Measurements from ENCODE around the gene CFB. TPM values are rescaled to one million over a fixed set of nuclear protein-coding genes. Genes with fewer than 3 reads are reported as not detected.

The CFB gene
- polyA plus RNA-seq, 1 of the 3 experiments (the other 2 are of a cell fraction), result 42.1 TPM

GRCh38 chr6:31952140-31952805, 6.4 kb downstream of the CFB start:
- H4K20me1 ChIP-seq (ENCODE audit: insufficient read depth), result no peaks in the 10 kb centered on the region
- WGBS (ENCODE audit: low lambda C conversion rate), result 22% methylated on average over 4 of the region's 5 CpGs
- no peaks in the 10 kb centered on the region for H3K9me2 ChIP-seq
- no peak overlapping the region for H3K4me3 ChIP-seq (ENCODE audit: low read depth in 2 of 2, low read length in 1 of 2)
- H3K9ac ChIP-seq, result no peak overlapping the region
- H3K4me2 ChIP-seq, result no peak overlapping the region
- ChIA-PET POLR2A (interaction anchor here (0.6 to 2.2 kb wide), 4 partner anchors 10 to 100 kb away, joined by 3 to 7 read pairs (median 5); partner anchors contain the start of gene DXO), CTCF (interaction anchor here (0.7 to 4.5 kb wide), 23 partner anchors 9 to 272 kb away, joined by 3 to 29 read pairs (median 7); partner anchors contain the start of genes DDAH2, DXO, EHMT2 and LY6G5C)
- DNase-seq, result peak; percentile 75
- peaks cover 29 to 57% of the 10 kb centered on the region in 2 experiments for H3K36me3 ChIP-seq (replicated peaks in 1 of 2; ENCODE audit: control insufficient read depth in 1 of 2, insufficient read depth in 2 of 2, low read length in 1 of 2)
- H3K79me2 ChIP-seq (ENCODE audit: insufficient read depth), result peaks cover 8% of the 10 kb centered on the region; the same call in 1 of the 2 replicates
- H3K4me1 ChIP-seq (ENCODE audit: control insufficient read depth in 1 of 2, insufficient read depth in 2 of 2, low read depth in 1 of 2, low read length in 1 of 2), result no peaks in the 10 kb centered on the region; a peak in 1 of 4 replicates
- H3F3A ChIP-seq (replicated peaks; ENCODE audit: insufficient read depth), result peaks cover 20% of the 10 kb centered on the region
- no peaks in the 10 kb centered on the region for H3K9me3 ChIP-seq
- no peak overlapping the region for H2AFZ ChIP-seq (ENCODE audit: low read depth)
- TF ChIP-seq CHD2 (IDR thresholded peaks at IDR 0.05; ENCODE audit: low read length, partially characterized antibody) (no peak), SMC3 (IDR thresholded peaks at IDR 0.05; ENCODE audit: low read depth, low read length) (peak; percentile 77), PBX3 (IDR thresholded peaks at IDR 0.05) (0 out of 2 replicates have a peak, but pooled peaks have one; percentile 18), CTCF (IDR thresholded peaks at IDR 0.05) (peak; percentile 90), MXI1 (IDR thresholded peaks at IDR 0.05; ENCODE audit: low read depth, low read length) (no peak), RAD21 (IDR thresholded peaks at IDR 0.05; ENCODE audit: low read length) (peak; percentile 67)
- TF ChIP-seq, protein P1, sequence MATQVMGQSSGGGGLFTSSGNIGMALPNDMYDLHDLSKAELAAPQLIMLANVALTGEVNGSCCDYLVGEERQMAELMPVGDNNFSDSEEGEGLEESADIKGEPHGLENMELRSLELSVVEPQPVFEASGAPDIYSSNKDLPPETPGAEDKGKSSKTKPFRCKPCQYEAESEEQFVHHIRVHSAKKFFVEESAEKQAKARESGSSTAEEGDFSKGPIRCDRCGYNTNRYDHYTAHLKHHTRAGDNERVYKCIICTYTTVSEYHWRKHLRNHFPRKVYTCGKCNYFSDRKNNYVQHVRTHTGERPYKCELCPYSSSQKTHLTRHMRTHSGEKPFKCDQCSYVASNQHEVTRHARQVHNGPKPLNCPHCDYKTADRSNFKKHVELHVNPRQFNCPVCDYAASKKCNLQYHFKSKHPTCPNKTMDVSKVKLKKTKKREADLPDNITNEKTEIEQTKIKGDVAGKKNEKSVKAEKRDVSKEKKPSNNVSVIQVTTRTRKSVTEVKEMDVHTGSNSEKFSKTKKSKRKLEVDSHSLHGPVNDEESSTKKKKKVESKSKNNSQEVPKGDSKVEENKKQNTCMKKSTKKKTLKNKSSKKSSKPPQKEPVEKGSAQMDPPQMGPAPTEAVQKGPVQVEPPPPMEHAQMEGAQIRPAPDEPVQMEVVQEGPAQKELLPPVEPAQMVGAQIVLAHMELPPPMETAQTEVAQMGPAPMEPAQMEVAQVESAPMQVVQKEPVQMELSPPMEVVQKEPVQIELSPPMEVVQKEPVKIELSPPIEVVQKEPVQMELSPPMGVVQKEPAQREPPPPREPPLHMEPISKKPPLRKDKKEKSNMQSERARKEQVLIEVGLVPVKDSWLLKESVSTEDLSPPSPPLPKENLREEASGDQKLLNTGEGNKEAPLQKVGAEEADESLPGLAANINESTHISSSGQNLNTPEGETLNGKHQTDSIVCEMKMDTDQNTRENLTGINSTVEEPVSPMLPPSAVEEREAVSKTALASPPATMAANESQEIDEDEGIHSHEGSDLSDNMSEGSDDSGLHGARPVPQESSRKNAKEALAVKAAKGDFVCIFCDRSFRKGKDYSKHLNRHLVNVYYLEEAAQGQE (IDR thresholded peaks at IDR 0.05; ENCODE audit: low read depth, low read length), result no peak
- H3K27me3 ChIP-seq (ENCODE audit: insufficient read depth), result no peaks in the 10 kb centered on the region
- H3K27ac ChIP-seq (ENCODE audit: low read depth in 2 of 2, low read length in 1 of 2), result peak overlapping the region; percentile 6 to 26; a peak in 3 of 4 replicates
